Lower lobe of right lung (tissue), 2 donors: Measurements from ENCODE around the gene CDK3. TPM values are rescaled to one million over a fixed set of nuclear protein-coding genes. Genes with fewer than 3 reads are reported as not detected.

Experiments
- ATAC-seq, 2 donors: fragments of 200-7000 bp; cut with Tn5 transposase; one replicate each; pipeline ENCODE4 v1.9.1; 2020 to 2022; ENCODE audit warnings: mild to moderate bottlenecking in 2 of 2, moderate library complexity in 2 of 2
- DNase-seq: peaks from one replicate; pipeline ENCODE4 v3.0.0-alpha.2; 2020
- H3K27ac ChIP-seq: fragments of 200-600 bp; one replicate; pipeline ENCODE4 v1.8.0; 2022
- H3K27me3 ChIP-seq: fragments of 200-600 bp; one replicate; pipeline ENCODE4 v1.8.0; 2022; ENCODE audit warnings: low read depth
- H3K36me3 ChIP-seq: fragments of 200-600 bp; one replicate; pipeline ENCODE4 v1.8.0; 2022; ENCODE audit warnings: mild to moderate bottlenecking
- H3K4me1 ChIP-seq: fragments of 200-600 bp; one replicate; pipeline ENCODE4 v1.8.0; 2022
- H3K4me3 ChIP-seq: fragments of 200-600 bp; one replicate; pipeline ENCODE4 v1.8.0; 2022; ENCODE audit warnings: mild to moderate bottlenecking
- H3K9me3 ChIP-seq: fragments of 200-600 bp; one replicate; pipeline ENCODE4 v1.8.0; 2022
- CTCF ChIP-seq: fragments of 200-600 bp; IDR thresholded peaks from one replicate; pipeline ENCODE4 v1.8.0; 2022; ENCODE audit warnings: antibody characterized with exemption, mild to moderate bottlenecking
- intact Hi-C: fragments of 100-400 bp; cut with DNase I; formaldehyde crosslinking; loops from one replicate; pipeline ENCODE4 v1.11.0; 2022
- total RNA-seq: library from RNA; stranded (reverse); fragmentation: NEBNext Ultra II Directional; extraction: Animal tissue kit (Norgen Biotek cat#: 25700); gene quantifications from one replicate; pipeline ENCODE4 v1.2.1, GENCODE V29; 2021
- donor health status: DM: no; HTN: yes; CAD: no; lungs with severe emphysema.

The CDK3 gene
- total RNA-seq, 1 donor from 2014 or later: 8.4 TPM

GRCh38 chr17:76014925-76015261, 14.2 kb downstream of the CDK3 start:
- ATAC-seq (no peak), DNase-seq (no peak)
- H3K4me3 ChIP-seq: no peak overlapping the region
- H3K9me3 ChIP-seq: no peaks in the 10 kb centered on the region
- H3K36me3 ChIP-seq: peaks cover 44% of the 10 kb centered on the region
- intact Hi-C loops: no loop called here
- H3K4me1 ChIP-seq: peaks cover 10% of the 10 kb centered on the region
- H3K27ac ChIP-seq: no peak overlapping the region
- no peak for TF ChIP-seq CTCF
- H3K27me3 ChIP-seq: no peaks in the 10 kb centered on the region

- H3K27ac ChIP-seq: no peak overlapping the region
- no peak for TF ChIP-seq CTCF
- H3K4me1 ChIP-seq: peaks cover 10% of the 10 kb centered on the region
- ATAC-seq (no peak), DNase-seq (no peak)
- intact Hi-C loops: no loop called here
- H3K36me3 ChIP-seq: peaks cover 42% of the 10 kb centered on the region
- no peak overlapping the region for H3K4me3 ChIP-seq
- H3K9me3 ChIP-seq: no peaks in the 10 kb centered on the region
- H3K27me3 ChIP-seq: no peaks in the 10 kb centered on the region
Observed at GRCh38 chr17:76017481-76018339, 17.1 kb downstream of the CDK3 start.

GRCh38 chr17:76018340-76018680, 17.7 kb downstream of the CDK3 start:
- Histone ChIP-seq H3K9me3 (no peaks in the 10 kb centered on the region), H3K27ac (no peak overlapping the region), H3K4me1 (peaks cover 10% of the 10 kb centered on the region), H3K36me3 (peaks cover 48% of the 10 kb centered on the region), H3K27me3 (no peaks in the 10 kb centered on the region), H3K4me3 (no peak overlapping the region)
- no peak for ATAC-seq
- DNase-seq: no peak
- intact Hi-C loops: no loop called here
- no peak for TF ChIP-seq CTCF

- DNase-seq: no peak
- H3K27me3 ChIP-seq: no peaks in the 10 kb centered on the region
- intact Hi-C loops: no loop called here
Observed at GRCh38 chr17:76018801-76019200, 18.1 kb downstream of the CDK3 start.

GRCh38 chr17:76019833-76020467, 19.3 kb downstream of the CDK3 start:
- Histone ChIP-seq H3K4me3 (no peak overlapping the region), H3K4me1 (no peaks in the 10 kb centered on the region), H3K27me3 (no peaks in the 10 kb centered on the region), H3K36me3 (peaks cover 35% of the 10 kb centered on the region), H3K27ac (no peak overlapping the region), H3K9me3 (no peaks in the 10 kb centered on the region)
- intact Hi-C loops: no loop called here
- DNase-seq: no peak
- ATAC-seq: no peak
- no peak for TF ChIP-seq CTCF

More at GRCh38 chr17:76018801-76019200, 18.1 kb downstream of the CDK3 start:
- Histone ChIP-seq H3K27ac (no peak overlapping the region), H3K9me3 (no peaks in the 10 kb centered on the region), H3K4me3 (no peak overlapping the region), H3K36me3 (peaks cover 46% of the 10 kb centered on the region), H3K4me1 (peaks cover 10% of the 10 kb centered on the region)
- no peak for ATAC-seq
- TF ChIP-seq CTCF: no peak
